NCI-H1092 treated with DMSO at 0.1 percent for 48 hours (cell line): ENCODE measurements around the gene HHAT.
"Not testable (repeated sequence)": the region's sequence is repeated elsewhere in the genome, so short reads cannot be mapped to it uniquely, and the experiment has no call there.

Source experiments
- DNase-seq: peaks from one replicate; lab custom pipeline; 2025; lab: John Stamatoyannopoulos, UW

Gene HHAT

DNA sequence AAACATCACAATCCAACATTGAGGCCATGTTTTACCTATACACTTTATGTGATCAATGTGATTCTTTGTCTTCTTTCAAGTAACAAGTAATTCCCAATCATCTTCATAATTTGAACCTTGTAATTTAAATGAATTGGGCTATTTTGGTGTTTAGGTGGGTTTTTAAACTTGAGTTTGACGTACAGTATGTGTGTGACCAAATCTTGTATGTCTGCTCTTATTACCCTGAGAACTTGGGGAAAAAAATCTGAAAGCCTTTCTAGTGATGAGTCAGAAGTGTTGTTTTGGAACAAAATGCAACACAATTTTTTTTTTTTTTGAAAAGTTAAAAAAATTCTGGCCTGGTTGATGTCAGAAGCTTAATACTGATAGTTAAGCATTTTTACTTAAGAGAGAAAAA, 68.5 kb downstream of the HHAT start:
- DNase-seq, result no peak

DNA sequence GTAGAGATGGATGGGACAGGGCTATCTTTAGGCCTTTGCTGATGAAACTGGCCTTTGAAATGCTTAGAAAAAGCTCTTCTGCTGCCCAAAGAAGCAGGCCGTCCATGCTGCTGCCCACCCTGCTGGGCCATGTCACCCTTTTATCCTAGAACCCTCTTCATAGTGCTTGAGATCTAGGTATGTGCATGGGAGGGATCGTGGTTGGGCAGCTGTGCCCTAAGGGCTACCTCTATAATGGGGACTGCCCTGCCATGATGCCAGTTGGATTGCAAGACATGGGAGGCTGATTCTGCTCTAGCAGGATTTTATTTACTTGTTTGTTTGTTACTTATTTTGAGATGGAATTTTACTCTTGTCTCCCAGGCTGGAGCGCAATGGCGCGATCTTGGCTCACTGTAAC, 69.0 kb downstream of the HHAT start:
- no peak for DNase-seq

DNA sequence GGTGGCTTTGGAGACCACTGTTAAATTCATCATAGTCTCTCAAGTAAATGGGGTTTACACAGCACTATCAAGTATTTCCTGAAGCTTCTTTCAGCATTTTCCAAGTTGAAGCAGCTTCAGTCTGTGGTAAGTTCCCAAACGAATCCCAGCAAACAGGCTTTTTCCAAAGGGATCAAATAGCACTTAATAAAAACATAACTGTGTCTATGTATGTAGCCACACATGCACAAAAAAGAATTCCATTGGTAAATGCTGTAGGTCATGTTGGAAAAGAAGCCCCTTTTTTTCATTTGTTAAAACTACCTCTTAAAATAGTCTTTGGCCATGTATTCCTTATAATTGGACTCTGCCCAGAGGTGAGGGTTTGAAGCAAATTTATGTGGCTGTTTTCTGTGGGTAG, 69.8 kb downstream of the HHAT start:
- DNase-seq, result no peak

DNA sequence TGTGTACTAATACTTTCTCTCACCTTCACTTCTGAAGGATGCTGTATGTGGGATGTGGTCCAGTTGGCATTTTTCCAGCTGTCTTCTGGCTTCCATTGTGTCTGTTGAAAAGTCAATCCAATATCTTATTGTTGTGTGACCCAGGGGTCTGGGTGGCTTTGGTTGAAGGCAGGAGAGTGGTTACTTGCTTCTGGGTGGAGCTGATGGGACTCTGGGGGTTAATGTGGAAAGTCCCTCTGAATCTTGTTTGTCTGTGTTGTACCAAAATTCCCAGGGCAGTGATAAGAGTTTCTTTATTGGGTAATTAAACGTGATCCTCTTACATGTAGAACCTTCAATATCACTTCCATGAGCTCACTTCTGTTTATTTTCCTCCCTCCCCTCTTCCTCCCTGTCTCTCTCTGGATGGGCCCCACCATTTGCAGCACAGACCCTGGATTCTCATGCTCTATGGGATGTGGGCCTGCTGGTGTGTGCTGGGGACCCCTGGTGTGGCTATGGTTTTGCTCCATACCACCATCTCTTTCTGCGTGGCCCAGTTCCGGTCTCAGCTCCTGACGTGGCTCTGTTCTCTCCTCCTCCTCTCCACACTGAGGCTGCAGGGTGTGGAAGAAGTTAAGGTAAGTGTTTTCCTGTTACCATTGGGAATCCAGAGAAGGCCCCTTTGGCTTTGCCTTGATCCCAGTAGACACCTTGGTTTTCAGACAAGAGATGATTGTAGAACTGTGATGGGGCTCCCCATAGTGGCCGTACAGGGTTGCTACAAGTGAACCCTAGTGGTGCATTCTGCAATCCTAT, 71.5 kb downstream of the HHAT start:
- DNase-seq, result peak; percentile 82

DNA sequence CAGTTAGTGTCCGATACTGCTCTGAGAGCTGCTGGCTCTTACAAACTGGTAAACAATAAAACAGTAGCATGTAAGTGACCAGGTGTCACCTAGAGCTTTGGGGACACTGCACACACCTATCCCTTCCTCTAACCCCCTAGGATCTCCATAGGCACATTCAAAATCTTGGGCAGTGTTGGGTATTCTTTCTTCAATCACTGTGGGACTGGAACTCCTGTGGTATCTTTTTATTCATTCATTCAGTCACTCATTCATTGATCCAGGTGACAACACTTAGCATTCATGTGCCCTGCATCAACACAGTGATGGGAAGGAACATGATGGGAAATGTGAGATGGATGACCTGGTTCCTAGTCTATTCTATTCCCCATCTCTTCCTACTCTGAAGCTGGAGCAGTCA, 73.9 kb downstream of the HHAT start:
- no peak for DNase-seq

DNA sequence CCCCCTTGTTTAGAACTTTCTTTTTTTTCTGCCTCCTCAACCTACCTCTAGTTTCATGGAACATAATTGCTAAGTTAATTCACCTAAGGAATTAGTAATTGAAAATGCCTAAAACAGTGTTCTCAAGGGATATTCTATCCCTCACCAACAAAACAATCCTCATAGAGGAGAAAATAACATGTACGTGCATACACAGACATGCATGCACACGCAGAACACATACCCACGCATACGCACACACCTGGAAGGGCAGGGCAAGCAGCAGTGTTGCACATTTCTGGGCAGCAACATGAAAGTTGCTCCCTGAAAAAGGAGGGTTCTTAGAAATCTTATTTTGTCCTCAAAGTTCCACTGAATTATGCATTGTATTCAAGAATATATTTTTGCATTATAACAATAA, 76.6 kb downstream of the HHAT start:
- no peak for DNase-seq

DNA sequence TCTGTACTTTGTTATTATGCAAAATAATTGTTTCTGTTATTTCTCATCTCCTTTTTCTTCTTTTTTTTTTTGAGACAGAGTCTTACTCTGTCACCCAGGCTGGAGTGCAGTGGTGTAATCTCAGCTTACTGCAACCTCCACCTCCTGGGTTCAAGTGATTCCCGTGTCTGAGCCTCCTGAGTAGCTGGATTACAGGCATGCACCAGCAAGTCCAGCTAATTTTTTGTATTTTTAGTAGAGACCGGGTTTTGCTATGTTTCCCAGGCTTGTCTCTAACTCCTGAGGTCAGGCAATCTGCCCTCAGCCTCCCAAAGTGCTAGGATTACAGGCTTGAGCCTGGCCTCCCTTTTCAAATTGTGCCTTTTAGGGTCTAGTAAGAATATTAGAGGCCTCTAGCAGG, 77.6 kb downstream of the HHAT start:
- DNase-seq, result not testable (repeated sequence)

DNA sequence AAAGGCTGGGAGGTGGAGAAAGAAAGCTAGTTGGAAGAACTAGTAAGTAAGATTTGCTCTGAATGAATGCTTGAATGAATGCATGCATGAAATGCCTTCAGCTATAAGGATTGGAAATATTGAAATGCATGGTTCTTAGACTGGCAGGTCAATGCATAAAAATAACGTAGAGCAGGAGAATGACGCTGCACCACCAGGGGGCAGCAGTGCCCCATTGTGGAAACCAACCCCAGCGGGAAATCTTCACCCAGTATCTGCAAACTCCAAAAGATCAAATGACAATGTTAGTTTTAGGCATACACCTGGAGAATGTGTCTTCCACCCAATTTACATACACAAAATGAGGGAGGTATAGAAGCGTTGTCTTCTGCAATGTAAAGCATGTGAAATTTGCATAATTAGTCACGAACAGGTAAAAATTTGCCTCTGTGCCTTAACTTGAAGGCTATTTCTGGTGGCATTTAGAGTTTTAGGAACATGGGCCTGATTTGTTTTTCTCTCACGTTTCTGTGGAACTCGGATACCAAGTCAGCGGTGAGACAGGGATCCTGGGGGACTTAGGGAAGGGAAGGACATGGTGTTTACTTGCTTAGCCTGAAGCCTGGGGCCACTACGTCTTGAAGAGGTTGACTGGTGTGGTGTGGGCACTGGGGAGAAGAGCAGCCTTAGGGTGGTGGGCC, 78.6 kb downstream of the HHAT start:
- peak; percentile 71 for DNase-seq

DNA sequence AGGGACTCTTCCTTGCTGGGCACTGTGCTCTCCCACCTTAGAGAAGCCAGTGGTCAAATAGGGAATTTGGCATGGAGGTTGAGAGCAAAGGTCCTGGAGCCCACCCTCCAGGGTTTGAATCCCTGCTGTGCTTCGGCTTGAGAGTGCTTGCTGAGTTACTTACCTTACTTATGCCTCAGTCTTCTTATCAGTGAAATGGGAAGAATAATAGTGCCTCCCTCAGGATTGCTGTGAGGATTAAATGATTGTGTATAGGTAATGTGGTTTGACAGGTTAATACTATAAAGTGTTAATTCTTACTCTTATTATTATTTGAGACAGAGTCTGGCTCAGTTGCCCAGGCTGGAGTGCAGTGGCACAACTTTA, 79.2 kb downstream of the HHAT start:
- no peak for DNase-seq

DNA sequence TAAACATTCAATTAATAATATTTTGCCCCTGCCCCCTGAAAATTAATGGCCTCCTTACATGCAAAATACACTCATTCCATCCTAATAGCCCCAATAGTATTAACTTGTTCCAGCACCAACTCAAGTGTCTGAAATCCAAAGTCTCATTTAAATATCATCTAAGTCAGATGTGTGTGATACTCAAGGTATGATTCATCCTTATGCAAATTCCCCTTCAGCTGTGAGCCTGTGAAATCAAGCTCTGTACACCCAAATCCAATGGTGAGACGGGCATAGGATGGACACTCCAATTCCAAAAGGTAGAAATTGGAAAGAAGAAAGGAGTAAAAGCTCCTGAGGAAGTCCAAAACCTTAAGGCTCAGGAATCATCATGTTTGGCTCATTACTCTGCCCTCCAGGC, 83.5 kb downstream of the HHAT start:
- DNase-seq, result no peak

DNA sequence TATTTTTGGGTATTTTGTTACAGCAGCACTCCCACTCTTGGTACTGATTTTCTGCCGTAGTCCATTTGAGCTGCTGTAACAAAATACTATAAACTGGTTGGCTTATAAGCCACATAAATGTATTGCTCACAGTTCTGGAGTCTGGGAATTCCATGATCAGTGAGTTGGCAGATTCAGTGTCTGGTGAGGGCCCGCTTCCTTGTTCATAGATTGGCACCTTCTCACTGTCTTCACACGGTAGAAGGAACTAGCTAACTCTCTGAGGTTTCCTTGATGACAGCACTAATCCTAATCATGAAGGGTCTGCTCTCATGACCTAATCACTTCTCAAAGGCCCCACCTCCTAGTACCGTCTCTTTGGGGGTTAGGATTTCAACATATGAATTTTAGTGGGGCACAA, 85.2 kb downstream of the HHAT start:
- no peak for DNase-seq

DNA sequence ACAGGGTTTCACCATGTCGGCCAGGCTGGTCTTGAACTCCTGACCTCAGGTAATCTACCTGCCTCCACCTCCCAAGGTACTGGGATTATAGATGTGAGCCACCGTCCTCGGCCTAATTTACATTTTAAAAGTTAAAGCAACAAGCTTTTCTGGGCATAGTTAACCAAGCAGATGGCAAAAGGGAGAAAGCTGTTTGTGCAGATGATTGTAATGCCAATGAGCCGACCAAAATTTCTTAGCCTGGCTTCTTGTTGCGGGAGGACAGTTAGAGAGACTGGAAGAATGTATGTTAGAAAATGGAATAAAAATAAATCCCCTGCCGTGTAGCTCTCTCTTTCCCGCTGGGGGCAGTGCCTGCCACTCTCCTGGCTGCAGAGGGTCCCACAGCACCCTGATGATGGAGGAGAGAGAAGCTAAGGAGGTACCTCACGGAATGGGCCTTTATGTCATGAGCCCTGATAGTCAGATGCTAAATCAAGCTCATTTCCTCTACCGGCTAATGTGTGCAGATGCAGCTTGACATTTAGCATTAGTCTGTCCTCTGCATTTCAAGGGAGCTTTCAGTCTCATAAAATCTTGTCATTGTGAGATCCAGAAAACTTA, 87.2 kb downstream of the HHAT start:
- DNase-seq, result no peak

DNA sequence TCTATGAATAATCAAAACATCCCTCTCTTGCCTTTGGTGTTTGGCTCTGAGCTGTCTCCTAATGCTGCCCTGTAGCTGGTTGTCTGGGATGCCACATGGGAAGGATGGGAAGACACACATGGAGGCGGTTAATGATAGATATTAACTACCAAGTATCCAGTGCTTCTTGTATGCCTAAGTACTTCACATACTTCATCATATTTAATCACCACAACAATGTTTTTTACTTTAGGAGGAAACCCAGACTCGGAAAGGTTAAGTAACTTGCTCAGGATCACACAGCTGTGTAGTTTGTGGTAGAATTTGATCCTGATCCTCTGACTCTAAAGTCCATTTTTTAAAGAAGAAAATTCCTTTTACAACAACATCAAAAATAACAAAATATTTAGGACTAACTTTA, 88.0 kb downstream of the HHAT start:
- no peak for DNase-seq

DNA sequence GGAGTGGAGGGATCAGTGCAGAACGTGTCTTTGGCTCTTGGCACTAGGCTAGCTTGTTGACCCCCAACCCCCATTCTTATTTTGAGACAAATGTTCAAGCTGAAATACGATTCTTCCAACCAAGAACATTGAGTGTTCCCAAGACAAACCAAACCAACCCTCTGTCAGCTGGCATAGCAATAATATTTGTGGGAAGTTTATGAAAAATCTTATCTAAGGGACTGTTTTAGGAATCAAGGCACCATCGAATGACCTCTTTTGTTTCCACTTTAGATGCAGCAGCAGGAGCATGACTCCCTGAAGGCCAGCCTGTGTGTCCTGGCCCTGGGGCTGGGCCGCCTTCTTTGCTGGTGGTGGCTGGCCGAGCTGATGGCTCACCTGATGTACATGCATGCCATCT, 89.2 kb downstream of the HHAT start:
- no peak for DNase-seq

DNA sequence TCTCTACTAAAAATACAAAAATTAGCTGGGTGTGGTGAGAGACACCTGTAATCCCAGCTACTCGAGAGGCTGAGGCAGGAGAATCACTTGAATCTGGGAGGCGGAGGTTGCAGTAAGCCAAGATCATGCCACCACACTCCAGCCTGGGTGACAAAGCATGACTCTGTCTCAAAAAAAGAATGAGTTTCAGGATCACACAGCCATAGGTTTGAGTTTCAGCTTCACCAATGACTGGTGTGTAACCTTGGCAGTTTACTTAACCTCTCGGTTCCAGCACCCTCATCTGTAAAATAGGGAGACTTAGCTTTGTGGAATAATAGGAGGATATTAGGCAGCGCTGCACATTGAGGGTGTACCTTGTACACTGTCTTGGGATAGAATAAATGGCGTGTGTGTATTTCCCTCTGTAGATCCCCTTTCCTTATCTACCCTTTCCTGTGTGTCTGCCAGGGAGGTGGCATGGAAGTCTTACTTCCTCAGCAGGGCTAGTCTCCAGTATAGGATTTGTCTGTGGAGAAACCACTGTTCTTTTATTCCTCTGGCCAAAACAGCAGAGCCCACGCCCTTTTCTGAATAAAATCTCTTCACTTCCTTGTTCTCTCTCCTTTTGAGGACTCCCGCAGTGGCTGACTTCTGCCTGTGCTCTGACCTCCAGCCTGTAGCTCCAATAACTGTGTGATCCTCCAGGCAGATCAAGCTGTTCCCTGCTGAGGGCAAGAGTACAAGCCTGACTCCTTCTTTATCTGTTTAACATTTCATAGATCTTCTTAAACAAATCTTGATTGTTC, 90.4 kb downstream of the HHAT start:
- DNase-seq, result no peak

DNA sequence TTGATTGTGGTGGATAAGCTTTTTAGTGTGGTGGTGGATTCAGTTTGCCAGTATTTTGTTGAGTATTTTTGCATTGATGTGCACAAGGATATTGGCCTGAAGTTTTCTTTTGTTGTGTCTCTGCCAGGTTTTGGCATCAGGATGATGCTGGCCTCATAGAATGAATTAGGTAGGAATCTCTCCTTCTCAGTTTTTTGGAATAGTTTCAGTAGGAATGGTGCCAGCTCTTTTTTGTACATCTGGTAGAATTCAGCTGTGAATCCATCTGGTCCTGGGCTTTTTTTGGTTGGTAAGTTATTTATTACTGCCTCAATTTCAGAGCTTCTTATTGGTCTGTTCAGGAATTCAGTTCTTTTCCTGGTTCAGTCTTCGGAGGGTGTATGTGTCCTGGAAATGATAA, 98.0 kb downstream of the HHAT start:
- not testable (repeated sequence) for DNase-seq

DNA sequence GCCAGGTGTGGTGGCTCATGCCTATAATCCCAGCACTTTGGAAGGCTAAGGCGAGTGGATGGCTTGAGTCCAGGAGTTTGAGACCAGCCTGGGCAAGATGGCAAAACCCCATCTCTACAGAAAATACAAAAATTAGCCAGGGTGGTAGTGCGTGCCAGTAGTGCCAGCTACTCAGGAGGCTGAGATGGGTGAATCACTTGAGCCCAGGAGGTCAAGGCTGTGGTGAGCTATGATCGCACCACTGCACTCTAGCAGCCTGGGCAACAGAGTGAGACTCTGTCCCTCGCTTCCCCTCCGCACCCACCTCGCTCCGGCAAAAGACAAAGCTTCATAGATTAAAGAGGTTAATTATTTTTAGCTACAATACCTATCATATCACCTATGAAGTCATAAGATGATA, 100.0 kb downstream of the HHAT start:
- no peak for DNase-seq

DNA sequence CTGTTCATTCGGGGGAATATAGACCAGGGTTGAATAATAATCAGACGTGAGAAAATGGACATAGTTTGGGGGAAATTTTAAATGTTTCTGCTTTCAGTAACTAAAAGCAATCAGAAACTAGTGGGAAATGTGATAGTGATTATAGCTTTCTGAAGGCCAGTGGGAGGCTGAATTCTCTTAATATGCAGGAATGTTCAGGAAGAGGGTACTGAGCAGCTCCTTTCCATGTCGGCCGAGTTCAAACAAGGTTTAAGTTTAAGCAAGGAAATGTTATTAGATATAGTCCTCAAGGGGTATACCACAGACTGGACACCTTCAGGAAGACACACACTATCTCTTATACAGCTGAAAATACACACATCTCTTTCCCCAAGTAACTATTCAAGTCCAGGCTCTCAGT, 105.5 kb downstream of the HHAT start:
- DNase-seq, result no peak

DNA sequence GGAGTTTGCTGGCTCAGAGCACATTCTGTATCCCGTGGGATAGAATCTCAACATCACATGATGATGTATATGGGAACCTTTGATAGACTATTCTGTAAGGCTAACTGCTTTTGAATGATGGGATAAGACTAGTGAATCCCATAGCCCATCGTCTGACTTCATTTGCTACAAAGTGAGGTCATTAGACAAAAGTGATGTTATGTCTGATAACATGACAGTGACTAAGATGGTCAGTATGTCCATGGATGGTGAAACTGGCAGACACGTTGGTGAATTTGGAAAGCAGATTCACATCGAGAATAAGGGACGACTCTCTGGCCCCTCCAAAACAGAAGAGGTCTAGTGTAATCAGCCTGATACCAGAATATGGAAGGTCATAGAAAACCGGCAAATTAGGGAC, 108.4 kb downstream of the HHAT start:
- DNase-seq, result no peak

DNA sequence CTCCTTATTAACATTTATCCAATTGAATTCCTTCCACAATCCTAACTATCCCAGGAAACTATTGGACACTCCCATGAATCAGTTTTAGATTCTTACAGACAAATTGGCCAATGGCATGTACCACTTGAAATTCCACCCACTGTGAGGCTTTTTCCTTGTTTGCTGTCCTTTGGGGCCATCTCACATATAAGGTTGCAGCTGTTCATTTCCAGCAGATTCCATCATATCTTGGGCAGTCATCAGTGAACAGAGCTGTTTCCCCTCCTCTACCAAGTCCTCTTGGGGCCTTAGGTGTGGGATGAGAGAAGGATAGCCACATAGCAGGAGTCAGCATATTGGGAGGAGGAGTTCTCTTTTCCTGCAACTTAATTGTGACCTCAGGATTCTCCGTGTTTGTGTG, 109.1 kb downstream of the HHAT start:
- no peak for DNase-seq

DNA sequence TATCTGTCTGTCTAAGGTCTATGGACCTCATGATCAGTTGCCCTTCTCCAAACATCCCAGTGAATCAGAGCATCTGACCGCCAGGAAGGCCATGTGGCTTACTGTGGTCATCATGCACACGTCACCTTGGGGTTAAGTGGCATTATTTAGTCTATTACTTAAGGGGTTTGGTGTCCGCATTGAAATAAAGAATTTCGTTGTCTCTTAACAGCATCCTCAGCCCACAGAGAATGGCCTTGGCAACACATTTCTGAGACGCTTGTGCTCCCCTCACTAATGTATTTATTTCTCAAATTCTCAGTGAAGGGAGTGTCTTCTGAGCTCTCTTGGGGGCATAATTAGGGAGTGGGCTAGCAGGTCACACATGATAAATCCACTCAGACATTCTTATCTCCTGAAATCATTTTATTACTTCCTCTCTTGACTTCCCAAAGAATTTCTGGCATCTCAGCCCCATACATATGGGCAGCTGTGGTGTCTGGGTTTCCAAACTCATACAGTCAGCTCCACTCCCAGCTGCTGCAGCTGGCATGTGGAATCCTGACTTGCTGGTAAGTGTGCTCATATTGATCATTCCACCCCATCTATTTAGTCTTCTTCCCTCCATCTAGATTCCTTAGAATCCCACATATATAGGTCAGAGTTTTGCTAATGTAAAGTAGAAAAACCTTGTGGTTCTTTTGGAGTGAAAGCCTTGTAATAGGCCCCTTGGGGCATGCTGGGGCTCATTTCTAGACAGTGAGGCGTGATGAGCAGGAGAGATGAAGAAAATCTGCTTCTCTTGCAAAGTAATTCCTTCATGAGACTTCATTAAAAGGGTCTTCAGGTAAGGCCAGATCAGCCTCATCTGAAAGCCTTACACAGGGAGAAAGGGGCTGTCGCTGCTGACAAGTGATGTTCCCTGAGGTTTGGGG, 110.5 kb downstream of the HHAT start:
- no peak for DNase-seq

DNA sequence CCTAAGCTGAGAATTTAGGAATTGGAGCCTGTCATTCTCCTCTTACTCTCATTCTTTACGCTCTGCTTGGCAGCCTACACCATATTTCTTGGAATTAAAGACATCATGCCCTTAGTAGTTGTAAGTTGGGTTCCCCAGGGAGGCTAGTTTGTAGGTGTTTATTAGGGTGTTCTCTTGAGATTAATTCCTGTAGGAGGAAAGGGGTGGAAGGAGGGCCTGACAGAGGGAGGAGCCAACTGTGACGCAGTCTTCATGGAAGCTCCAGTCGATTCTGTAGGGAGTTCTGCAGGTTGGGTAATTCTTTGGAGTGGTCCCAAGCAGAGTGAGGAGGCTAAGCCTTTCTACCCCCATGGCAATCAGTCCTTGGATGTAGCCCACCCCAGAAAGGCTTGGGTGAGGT, 111.4 kb downstream of the HHAT start:
- no peak for DNase-seq
